Thoracic aorta (tissue), 2 donors: Measurements from ENCODE around the gene GNG7. TPM values are rescaled to one million over a fixed set of nuclear protein-coding genes. Genes with fewer than 3 reads are reported as not detected.
"Not testable (repeated sequence)": the region's sequence is repeated elsewhere in the genome, so short reads cannot be mapped to it uniquely, and the experiment has no call there.

ENCODE experiments used
- ATAC-seq: fragments of 150-250 bp; one replicate; pipeline ENCODE4 v1.8.0; 2017; ENCODE audit warnings: low read depth; ENCODE audit not compliant: insufficient number of reproducible peaks, low FRiP score
- DNase-seq: peaks from one replicate; pipeline ENCODE4 v3.0.0-alpha.2; 2020; ENCODE audit warnings: low spot score
- H3K27ac ChIP-seq, 2 donors: fragments of 200-600 bp; sonication (generic); 1 replicate in 1 of 2; 2 replicates in 1 of 2; pipeline ENCODE4 v1.5.1; 2016; ENCODE audit warnings: mild to moderate bottlenecking in 2 of 2, moderate library complexity in 2 of 2
- H3K27me3 ChIP-seq: fragments of 200-600 bp; sonication (generic); replicated peaks from 2 replicates; pipeline ENCODE4 v1.6.0; 2016; ENCODE audit warnings: mild to moderate bottlenecking; ENCODE audit not compliant: insufficient read depth
- H3K36me3 ChIP-seq: fragments of 200-600 bp; sonication (generic); one replicate; pipeline ENCODE4 v1.5.1; 2016
- H3K4me1 ChIP-seq, 2 donors: fragments of 200-600 bp; sonication (generic); 1 replicate in 1 of 2; 2 replicates in 1 of 2; pipeline versions ENCODE4 v1.5.1 to v1.6.0; 2016; ENCODE audit warnings: low read depth in 2 of 2, mild to moderate bottlenecking in 1 of 2; ENCODE audit not compliant: control insufficient read depth in 1 of 2
- H3K4me3 ChIP-seq: fragments of 200-600 bp; sonication (generic); 2 replicates; pipeline ENCODE4 v1.5.1; 2016; ENCODE audit warnings: mild to moderate bottlenecking
- H3K9me3 ChIP-seq: fragments of 200-600 bp; sonication (generic); 2 replicates; pipeline ENCODE4 v1.5.1; 2016
- CTCF ChIP-seq: fragments of 200-600 bp; sonication (generic); IDR thresholded peaks from one replicate; pipeline ENCODE4 v1.5.1; 2019; ENCODE audit warnings: antibody characterized with exemption
- total RNA-seq, 2 donors: library from RNA; depleted of rRNA; stranded (reverse); fragments of >200 nt; gene quantifications; one replicate each; pipeline versions ENCODE4 v1.1.0 to v1.2.3, GENCODE V29; 2016

GNG7 gene
- total RNA-seq, 2 donors from 2014 or later: 2.3 to 3.2 TPM

GRCh38 chr19:2575734-2576481 is 126.6 kb downstream of the GNG7 start:
- Histone ChIP-seq H3K9me3 (no peaks in the 10 kb centered on the region), H3K27ac (peak overlapping the region; percentile 93 to 96), H3K4me3 (peak overlapping the region; percentile 42), H3K4me1 (peaks cover 33 to 53% of the 10 kb centered on the region in 2 donors), H3K27me3 (no peaks in the 10 kb centered on the region), H3K36me3 (no peaks in the 10 kb centered on the region)
- TF ChIP-seq CTCF: peak; percentile 11
- ATAC-seq (peak; percentile 48), DNase-seq (peak; percentile 70)

GRCh38 chr19:2574971-2575630 is 127.4 kb downstream of the GNG7 start:
- DNase-seq (no peak), ATAC-seq (no peak)
- Histone ChIP-seq H3K4me1 (peaks cover 33 to 51% of the 10 kb centered on the region in 2 donors), H3K27ac (no peak overlapping the region), H3K27me3 (no peaks in the 10 kb centered on the region), H3K9me3 (no peaks in the 10 kb centered on the region), H3K4me3 (no peak overlapping the region), H3K36me3 (no peaks in the 10 kb centered on the region)
- TF ChIP-seq CTCF: no peak

- Histone ChIP-seq H3K27me3 (no peaks in the 10 kb centered on the region), H3K9me3 (no peaks in the 10 kb centered on the region), H3K4me1 (peaks cover 28 to 45% of the 10 kb centered on the region in 2 donors), H3K27ac (no peak overlapping the region), H3K4me3 (no peak overlapping the region), H3K36me3 (no peaks in the 10 kb centered on the region)
- DNase-seq: no peak
- ATAC-seq: no peak
- no peak for TF ChIP-seq CTCF
Observed at GRCh38 chr19:2574478-2574931, 128.0 kb downstream of the GNG7 start.

GRCh38 chr19:2573916-2574315 is 128.6 kb downstream of the GNG7 start:
- Histone ChIP-seq H3K27me3 (no peaks in the 10 kb centered on the region), H3K4me1 (peaks cover 26 to 41% of the 10 kb centered on the region in 2 donors), H3K9me3 (no peaks in the 10 kb centered on the region), H3K4me3 (no peak overlapping the region), H3K27ac (no peak overlapping the region), H3K36me3 (no peaks in the 10 kb centered on the region)
- ATAC-seq: no peak
- DNase-seq: no peak
- TF ChIP-seq CTCF: no peak

- not testable (repeated sequence) for DNase-seq, ATAC-seq, H3K9me3 ChIP-seq, H3K27ac ChIP-seq, H3K4me3 ChIP-seq, H3K27me3 ChIP-seq, H3K36me3 ChIP-seq
- peaks cover 8 to 23% of the 10 kb centered on the region in 2 donors for H3K4me1 ChIP-seq
Observed at GRCh38 chr19:2572152-2572551, 130.3 kb downstream of the GNG7 start.
